ENCODE results near the gene STUB1.

The STUB1 gene

DNA sequence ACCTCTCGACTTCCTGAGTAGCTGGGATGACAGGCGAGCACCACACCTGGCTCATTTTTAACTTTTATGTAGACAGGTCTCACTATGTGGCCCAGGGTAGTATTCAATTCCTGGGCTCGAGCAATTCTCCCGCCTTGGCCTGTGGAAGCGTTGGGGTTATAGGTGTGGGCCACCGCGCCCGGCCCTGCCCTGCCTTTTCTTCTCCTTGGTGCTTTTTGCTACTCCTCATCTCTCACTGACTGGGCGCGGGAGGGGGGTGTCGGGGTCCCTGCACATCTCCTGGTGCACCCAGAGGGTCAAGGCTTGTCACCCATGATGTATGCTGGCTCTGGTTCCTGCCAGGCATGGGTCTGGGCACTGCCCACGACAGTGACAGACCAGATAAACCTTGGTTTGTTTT, 35.7 kb upstream of the STUB1 start:
- DNase-seq (ENCODE audit: low spot score): no peak

DNA sequence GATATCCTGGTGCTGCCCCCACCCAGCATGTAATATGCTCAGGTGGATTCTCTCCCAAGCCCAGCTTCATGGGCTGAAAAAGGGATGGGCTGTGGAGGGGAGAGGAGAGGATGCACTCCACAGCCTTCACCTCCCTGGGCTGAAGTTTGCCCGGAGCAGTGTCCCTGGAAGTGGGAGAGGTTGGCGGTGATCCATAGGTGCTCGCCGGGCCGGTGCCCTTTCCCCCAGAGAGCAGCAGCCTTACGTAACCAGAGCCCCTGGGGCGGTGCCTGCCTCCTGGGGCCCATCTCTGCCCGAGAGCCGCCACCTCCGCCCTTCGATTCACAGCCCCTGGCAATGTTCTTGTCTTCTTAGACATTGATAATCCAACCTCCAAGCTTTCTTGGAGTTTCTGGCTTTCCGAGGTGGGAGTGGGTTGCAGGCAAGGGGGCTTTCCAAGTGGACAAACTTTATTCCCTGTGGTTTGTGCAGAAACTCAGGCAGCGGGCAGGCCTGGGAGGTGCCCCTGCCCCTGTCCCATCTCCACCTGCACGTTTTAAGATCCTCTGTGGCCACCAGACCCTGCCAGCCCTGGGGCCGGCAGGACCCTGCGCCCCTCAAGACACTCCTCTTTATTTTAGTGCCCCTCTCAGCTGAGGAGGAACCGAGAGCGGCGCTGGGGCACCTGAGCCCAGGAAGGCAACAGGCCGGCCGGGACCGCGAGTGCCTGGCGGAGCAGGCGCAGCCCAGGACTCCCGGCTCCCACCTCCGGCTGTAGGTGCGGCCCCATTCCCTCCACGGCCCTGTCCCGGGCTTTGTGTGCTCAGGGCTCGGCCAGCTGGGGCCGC, 34.1 kb upstream of the STUB1 start:
- DNase-seq (ENCODE audit: low spot score): peak; percentile 61

DNA sequence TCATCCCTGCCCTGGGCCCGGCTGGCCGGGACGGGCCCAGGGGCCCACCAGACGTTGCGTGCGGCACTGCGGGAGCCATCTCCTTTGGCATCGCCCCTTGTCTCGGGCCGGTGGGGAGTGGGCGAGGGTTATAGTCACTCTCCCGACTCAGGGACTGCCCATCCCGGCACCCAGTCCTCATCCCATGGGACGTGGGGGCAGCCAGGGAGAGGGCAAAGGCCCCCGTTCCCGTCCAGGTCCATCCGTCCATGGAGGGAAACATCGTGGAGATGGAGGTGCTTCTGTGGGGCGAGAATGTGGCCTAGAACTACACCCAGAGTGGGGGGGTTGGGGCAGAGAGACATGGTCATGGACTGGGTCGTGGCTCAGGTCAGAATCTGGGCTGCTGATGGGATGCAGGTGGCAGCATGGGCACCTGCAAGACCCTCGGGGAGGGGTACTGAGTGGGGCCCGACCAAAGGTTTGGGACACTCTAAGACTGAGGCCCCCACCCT, 33.5 kb upstream of the STUB1 start:
- DNase-seq (ENCODE audit: low spot score): no peak

DNA sequence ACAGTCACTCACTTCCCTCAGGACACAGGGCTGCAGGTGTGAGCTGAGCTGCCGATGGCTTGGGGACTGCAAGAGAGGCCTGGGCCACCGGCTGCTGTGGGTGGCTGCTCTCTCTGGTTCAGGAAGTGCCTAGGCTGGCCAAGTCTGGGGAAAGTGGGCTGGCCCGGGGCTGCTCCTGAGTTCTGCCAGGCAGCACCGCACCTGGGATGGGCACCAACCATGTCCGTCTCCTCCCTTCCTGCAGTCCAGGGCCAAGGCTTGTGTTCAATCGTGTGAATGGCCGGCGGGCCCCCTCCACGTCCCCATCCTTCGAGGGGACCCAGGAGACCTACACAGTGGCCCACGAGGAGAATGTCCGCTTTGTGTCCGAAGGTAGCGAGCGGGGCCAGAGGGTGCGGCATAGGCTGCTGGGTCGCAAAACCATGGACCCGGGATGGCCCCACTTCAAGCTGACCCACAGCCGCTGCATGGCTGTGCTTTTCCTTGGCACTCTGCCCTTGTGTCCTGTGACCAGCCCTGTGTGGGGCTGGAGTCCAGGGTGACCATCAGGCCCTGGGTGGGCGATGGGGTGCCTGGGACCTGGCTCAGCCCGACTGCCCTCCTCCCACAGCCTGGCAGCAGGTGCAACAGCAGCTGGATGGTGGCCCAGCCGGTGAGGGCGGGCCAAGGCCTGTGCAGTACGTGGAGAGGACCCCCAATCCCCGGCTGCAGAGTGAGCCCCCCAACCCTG, 32.9 kb upstream of the STUB1 start:
- no peak for DNase-seq (ENCODE audit: low spot score)

DNA sequence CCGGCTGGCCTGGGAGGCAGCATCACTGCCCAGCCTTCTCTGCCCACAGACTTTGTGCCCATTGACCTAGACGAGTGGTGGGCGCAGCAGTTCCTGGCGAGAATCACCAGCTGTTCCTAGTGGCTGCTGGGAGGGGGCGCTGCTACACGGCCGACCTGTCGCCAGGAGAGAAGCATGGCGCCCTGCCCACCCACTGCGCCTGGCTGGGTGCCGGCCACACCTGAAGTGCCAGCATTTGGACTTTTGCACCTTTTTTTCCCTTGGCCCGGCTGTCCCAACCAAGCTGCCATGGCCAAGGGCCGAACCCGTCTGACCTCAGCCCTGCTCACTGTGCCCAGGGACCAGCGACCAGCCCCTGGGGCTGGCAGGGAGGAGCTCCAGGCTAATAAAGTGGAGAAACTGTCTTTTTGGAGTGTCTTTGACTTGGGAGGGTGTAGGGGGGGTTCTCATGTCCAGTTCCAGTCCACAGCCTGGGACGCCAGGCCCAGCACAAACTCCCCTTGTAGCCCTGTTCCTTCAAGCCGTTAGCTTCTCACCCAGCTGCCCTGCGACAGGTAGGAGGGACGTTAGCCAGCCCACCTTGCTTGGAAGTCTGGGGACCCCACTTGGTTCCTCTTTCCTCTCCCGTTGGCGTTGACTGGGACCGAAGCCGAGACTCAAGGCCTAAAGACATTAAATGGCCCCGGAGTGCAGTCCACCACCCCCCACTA, 32.0 kb upstream of the STUB1 start:
- DNase-seq (ENCODE audit: low spot score): no peak

DNA sequence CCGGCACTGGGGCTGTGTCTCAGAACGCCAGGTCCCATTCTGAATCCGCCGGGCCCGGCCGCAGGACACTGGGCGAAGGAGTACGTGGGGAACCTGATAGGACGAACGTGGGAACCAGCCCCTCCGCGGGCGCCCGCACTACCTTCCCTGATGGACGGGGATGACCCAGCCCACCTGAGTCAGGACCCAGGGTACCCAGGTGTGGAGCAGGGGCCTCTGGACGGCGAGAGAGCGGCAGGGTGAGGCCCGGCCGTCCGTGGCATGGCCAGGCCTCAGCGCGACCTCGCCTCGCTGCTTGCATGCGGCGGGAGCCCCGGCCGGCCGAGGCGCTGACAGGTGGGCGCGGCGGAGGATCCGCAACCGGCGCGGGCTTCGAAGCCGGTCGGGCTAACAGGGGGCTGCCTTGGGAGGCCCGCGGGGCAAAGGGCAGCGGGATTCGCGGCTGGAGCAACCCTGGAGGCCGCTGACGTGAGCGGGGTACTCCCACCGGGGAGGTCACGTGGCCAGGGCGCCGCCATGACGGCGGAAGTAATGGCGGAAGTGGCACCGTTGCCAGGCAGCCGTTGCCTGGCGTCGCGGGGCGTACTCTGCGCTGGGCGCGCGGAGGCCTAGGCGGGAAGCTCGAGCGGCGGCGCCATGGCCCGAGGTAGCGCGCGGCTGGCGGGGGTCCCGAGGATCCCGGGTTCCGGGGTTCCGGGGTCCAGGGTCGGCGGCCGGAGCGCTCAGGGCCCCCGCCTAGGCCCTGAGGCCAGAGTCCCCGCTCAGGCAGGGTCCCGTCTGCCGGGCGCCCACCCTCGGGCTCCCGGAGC, 31.2 kb upstream of the STUB1 start, which contains the start of gene WDR90:
WDR90 (plus strand) TSS at position 585 of the 809 bp plus-strand sequence; CDS start at position 637, 52 bp downstream.
- peak; percentile 94 for DNase-seq (ENCODE audit: low spot score)

DNA sequence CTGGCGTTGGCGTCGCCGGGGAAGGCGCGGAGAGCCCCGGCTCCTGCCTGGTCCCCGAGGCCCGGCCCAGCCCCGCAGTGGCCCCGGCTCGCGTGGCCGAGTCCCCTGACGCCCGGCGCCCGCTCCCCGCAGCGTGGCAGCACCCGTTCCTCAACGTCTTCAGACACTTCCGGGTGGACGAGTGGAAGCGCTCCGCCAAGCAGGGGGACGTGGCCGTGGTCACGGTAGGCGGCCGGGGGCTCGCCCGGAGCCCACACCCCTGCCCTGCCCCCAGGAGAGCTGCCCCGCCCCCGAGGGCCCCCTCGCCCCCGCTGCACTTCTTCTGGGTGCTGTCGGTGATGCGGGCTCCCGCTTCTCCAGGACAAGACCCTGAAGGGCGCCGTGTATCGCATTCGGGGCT, 30.6 kb upstream of the STUB1 start:
- DNase-seq (ENCODE audit: low spot score): no peak

DNA sequence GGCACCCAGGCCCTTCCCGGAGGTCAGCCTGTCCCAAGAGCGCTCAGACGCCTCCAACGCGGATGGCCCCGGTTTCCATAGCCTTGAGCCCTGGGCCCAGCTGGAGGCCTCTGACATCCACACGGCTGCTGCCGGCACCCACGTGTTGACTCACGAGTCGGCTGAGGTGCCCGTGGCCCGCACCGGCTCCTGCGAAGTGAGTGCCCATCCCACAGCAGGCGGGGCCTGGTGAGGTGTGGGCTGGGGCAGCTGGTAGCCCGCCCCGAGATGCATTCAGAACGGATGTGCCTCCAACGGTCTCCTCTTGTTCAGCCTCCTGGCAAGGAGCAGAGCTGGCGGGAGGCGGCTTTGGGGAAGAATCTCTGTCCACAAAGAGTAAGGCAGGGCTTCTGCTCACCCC, 28.4 kb upstream of the STUB1 start:
- DNase-seq (ENCODE audit: low spot score): no peak

DNA sequence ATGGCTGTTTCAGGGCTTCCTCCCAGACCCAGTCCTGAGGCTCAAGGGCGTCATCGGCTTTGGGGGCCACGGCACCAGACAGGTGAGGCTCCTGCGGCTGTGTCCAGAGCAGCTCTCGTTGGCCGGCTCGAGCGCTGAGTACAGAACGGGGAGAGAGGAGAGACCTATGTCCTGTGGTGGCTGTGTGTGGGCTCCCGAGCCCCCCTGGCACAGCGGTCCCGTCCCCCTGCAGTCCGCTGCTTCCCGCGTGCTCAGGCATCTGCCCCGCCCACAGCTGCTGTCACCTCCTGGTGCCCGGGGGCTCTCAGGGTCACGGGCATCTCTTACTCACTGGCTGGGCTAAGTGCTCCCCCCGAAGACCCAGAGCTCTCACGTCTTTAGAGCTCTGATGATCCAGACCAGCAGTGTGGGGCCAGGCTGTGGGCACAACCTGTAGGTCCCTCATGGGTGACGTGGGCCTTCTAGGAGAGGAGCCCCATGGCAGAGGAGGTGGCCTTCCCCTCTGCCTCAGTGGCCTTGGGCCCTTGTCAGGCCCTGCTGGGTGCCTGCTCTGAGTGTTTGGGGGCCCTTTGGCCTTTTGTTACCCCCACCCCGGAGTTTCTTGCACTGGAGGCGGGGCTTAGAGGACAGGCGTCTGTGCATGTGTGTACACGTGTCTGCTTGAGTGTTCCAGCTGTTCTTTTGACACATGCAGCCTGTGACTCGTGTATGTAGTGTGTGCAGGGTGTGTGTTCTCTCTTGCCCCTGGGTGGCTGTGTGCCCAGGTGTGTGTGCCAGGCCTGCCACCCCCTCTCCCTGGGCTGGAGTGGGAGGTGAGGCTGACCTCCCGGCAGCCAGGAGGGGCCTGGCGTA, 27.5 kb upstream of the STUB1 start:
- DNase-seq (ENCODE audit: low spot score): no peak

DNA sequence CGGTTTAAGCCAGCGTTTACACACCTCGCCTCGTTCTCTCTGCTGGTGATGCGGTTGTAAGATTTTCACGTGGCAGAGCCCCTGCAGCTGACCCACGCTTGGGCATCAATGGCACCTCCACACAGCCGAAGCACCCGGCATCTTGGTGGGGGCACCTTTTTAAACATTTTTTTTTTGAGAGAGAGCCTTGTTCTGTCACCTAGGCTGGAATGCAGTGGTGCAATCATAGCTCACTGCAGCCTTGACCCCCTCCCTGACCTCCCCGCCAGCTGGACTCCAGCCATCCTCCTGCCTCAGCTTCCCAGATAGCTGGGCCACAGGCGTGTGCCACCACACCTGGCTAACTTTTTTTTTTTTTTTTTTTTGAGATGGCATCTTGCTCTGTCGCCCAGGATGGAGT, 26.2 kb upstream of the STUB1 start:
- no peak for DNase-seq (ENCODE audit: low spot score)

DNA sequence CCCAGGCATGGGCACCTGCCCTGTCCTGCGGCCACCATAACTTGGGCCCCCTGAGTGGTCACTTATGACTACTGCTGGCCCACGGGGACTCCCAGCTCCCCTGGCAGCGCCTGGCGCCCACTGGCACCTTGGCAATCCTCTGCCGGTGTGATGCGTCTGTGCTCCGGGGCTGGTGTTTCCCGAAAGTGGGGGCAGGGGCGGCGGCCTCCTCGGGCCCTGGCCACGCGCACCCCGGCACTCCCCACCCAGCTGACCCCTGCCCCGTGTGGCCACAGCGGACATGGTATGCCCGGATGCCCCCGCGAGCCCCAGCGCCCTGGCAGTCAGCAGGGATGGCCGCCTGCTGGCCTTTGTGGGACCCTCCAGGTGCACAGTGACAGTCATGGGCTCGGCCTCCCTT, 22.7 kb upstream of the STUB1 start:
- no peak for DNase-seq (ENCODE audit: low spot score)

DNA sequence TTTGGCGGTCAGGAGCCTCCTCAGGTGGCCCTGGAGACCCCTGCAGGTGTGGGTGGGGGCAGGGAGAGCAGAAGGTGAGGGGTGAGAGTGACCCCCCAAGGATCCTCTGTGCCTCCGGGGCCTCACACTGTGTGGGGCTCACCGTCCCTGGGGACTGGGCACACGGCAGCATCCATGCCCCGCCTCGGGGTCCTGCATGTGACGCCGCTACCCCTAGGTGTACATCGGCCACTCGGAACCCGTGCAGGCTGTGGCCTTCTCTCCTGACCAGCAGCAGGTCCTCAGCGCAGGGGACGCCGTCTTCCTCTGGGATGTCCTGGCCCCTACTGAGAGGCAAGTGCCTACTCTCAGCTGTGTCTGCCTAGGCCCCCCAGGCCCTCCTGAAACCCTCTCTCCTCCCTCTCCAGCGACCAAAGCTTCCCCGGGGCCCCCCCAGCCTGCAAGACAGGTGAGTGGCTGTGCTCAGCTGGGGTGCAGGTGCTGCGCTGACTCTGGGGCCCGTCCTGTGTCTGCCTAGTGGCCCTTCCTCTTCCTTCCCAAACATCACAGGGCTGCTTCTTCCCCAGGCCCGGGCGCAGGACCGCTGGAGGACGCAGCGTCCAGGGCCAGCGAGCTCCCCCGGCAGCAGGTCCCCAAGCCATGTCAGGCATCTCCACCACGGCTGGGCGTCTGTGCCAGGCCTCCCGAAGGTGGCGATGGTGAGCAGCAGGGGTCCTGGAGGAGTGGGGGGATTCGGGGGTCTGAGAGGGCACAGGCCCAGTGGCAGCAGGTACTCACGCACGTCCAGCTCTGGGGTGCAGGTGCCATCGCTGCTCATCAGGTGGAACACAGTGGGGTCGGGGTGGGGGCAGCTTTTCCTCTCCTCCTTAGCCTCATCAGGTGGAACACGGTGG, 21.3 kb upstream of the STUB1 start:
- no peak for DNase-seq (ENCODE audit: low spot score)

DNA sequence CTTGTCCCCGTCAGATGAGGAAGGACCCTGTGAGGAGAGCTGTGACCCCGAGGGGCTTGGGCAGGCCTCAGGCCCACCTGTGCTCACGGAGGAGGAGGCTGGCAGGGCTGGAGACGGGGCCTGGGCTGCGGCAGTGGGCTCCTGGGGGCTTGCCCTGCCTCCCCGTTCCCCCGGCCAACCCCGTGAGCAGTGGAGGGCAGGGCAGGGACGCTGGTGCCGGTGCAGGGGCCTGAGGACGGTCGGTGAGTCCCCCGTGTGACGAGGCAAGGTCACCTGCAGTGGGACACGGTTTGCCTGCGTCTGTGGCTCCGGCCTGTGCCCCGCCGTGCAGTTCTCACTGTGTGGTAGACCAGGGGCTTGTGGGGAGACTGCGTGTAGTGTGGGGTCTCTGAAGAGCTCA, 20.6 kb upstream of the STUB1 start:
- no peak for DNase-seq (ENCODE audit: low spot score)

DNA sequence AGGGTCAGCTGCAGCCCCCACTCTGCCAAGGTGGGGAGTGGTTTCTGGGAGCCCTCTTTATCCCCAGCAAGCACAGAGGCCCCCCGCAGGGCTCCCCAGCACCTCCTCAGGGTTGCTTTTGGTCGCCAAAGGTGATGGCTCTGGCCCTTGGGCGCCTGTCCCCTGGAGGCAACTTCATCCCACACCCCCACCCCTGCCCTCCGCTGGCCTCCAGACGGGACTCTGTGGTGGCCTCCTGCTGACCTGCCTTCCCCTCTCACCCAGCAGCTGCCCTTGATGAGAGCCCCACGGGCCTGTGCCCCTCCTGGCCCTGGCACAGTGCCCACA, 20.1 kb upstream of the STUB1 start:
- DNase-seq (ENCODE audit: low spot score): no peak

DNA sequence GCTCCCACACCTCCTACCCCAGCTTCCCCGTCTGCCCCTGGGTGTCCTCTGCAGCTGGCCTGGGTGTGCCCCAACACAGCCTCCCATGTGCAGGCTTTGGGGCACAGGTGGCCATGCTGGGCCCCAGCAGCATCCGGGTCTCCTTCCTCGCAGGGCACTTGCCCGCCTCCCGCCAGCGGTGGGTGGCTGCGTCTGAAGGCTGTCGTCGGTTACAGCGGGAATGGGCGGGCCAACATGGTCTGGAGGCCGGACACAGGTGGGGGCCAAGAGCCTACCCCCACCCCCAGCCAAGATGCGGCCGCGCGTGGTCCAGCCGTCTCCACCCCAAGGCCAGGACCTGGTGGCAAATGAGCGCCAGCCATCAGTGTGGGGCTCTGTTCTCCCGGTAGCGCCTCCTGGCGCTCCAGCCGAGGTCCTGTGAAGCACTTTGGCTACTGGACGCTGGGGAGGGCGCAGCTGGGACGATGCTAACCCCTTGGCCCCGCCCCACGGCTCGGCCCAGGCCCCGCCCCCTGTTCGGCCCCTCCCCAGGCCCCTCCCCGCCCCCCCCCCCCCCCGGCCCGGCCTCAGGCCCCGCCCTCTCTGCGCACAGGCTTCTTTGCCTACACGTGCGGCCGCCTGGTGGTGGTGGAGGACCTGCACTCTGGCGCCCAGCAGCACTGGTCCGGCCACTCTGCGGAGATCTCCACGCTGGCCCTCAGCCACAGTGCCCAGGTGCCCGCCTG, 19.6 kb upstream of the STUB1 start:
- DNase-seq (ENCODE audit: low spot score): no peak

DNA sequence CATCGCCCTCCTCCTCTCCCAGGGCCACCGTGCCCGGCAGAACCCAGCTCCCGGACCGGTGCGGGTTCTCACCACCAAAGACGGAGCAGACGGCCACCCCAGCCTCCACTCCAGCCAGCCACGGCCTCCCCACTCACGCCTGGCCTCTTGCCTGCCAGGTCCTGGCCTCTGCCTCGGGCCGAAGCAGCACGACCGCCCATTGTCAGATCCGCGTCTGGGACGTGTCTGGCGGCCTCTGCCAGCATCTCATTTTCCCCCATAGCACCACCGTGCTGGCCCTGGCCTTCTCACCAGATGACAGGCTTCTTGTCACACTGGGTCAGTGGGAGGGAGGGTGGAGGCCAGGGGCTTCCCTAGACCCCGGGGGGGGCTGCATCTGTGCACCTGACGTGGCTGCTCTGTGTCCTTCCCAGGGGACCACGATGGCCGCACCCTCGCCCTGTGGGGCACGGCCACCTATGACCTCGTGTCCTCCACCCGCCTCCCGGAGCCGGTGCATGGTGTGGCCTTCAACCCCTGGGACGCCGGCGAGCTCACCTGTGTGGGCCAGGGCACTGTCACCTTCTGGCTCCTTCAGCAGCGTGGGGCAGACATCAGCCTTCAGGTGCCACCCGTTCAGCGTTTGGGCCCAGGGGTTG, 18.9 kb upstream of the STUB1 start:
- DNase-seq (ENCODE audit: low spot score): no peak

DNA sequence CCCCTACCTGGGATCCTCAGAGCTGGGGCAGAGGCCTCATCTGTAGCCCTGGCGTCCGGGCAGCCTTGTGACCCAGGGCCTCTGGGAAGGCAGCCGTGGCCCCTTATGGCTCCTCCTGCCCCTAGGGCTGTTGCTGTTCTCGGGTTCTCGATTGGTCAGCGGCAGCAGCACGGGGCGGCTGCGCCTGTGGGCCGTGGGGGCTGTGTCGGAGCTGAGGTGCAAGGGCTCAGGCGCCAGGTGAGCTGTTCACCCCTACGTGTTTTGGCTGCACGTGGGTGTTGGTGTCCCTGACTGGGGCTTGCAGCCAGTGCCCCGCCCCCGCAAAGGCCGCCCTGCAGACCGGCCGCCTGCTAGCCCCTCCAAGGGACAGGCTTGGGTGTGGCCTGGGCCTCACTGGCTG, 18.1 kb upstream of the STUB1 start:
- DNase-seq (ENCODE audit: low spot score): no peak

DNA sequence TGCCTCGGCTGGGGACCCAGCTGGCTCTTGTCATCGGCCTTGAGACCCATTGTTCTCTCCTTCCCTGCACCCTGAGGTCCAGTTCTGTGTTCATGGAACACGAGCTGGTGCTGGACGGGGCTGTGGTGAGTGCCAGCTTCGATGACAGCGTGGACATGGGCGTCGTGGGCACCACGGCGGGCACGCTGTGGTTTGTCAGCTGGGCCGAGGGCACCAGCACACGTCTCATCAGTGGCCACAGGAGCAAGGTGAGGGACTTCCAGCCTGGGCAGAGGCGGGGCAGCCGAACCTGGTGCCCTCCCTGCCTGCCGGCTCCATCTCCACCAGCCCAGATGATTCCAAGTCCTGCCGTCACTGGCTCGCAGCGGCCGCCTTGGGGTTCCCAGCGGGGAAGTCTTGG, 17.6 kb upstream of the STUB1 start:
- DNase-seq (ENCODE audit: low spot score): no peak

DNA sequence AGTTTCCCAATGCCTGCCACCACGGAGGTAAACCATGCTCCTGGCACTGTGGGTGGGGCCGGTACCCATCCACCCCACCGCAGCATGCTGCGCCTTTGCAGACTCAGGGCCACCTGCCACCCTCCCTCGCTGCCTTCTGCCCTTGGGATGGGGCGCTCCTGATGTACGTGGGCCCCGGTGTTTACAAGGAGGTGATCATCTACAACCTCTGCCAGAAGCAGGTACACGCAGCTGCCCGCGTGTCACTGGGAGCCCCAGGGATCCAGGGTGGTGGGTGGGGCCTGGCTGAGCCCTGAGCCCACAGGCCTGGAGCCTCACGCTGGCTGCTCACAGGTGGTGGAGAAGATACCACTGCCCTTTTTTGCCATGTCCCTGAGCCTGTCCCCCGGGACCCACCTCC, 13.6 kb upstream of the STUB1 start:
- DNase-seq (ENCODE audit: low spot score): no peak

All from HuH-7 (cell line).